Skeletal muscle tissue (tissue), 4 donors: ENCODE data around the gene KBTBD8. TPM values are rescaled to one million over a fixed set of nuclear protein-coding genes. Genes with fewer than 3 reads are reported as not detected.
A peak's percentile ranks its signal among the peaks of the same experiment; 100 is the strongest.

ENCODE experiments used
- H3K27ac ChIP-seq: one replicate; pipeline ENCODE4 v1.7.0; 2013; ENCODE audit warnings: mild to moderate bottlenecking, low read depth, low read length, inconsistent platforms
- H3K27me3 ChIP-seq, 3 donors: one replicate each; pipeline ENCODE4 v1.7.0; 2013; ENCODE audit warnings: low read length in 3 of 3; ENCODE audit not compliant: control insufficient read depth in 3 of 3, insufficient read depth in 3 of 3
- H3K36me3 ChIP-seq, 3 donors: one replicate each; pipeline ENCODE4 v1.7.0; 2013; ENCODE audit warnings: low read length in 3 of 3; ENCODE audit not compliant: control insufficient read depth in 3 of 3, insufficient read depth in 3 of 3
- H3K4me1 ChIP-seq, 3 donors: one replicate each; pipeline ENCODE4 v1.7.0; 2013; ENCODE audit warnings: low read length in 3 of 3, mild to moderate bottlenecking in 3 of 3; ENCODE audit not compliant: control insufficient read depth in 3 of 3, insufficient read depth in 3 of 3
- H3K4me3 ChIP-seq, 3 donors: one replicate each; pipeline ENCODE4 v1.7.0; 2013; ENCODE audit warnings: low read length in 3 of 3
- H3K9ac ChIP-seq, 3 donors: one replicate each; pipeline ENCODE4 v1.7.0; 2013; ENCODE audit warnings: low read length in 3 of 3, mild to moderate bottlenecking in 3 of 3, moderate library complexity in 2 of 3, low read depth in 1 of 3
- H3K9me3 ChIP-seq, 3 donors: one replicate each; pipeline ENCODE4 v1.7.0; 2013; ENCODE audit warnings: low read length in 3 of 3; ENCODE audit not compliant: control insufficient read depth in 3 of 3
- total RNA-seq: library from RNA; depleted of rRNA; stranded (reverse); fragments of >200 nt; gene quantifications from one replicate; pipeline ENCODE4 v1.2.3, GENCODE V29; 2014
- donor health status: Osteomylitis.

KBTBD8 gene
- total RNA-seq, 1 donor from 2014 or later: 3.1 TPM

DNA sequence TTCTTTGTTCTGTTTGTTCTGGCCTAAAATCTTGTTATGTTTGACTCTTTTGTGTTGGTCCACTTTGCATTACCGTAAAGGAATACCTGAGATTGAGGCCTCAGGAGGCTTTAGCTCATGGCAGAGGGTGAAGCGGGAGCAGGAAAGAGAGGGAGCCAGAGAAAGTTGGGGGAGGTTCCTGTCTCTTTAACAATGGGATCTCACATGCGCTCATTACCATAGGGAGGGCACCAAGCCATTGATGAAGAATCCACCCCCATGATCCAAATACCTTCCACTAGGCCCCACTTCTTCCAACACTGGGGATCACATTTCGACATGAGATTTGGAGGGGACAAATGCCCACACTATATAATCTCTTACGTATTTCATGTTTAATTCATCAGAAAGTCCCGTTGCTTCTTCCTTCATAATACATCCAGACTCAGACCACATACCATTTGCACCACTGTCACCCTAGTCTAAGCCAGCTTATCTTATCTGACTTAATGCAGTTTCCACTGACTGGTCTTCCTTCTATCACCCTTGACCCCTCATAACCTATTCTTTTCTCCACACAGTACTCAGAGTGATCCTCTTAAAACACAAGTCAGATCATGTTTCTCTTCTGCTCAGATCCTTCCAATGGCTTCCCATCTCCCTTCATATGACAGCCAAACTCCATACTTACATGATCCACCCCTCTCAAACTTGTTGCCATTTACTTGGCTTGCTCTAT, 13.5 kb downstream of the KBTBD8 start:
- H3K4me3 ChIP-seq: no peak overlapping the region
- no peaks in the 10 kb centered on the region for H3K9me3 ChIP-seq
- H3K9ac ChIP-seq: no peak overlapping the region
- H3K4me1 ChIP-seq: no peaks in the 10 kb centered on the region
- no peaks in the 10 kb centered on the region for H3K36me3 ChIP-seq
- H3K27me3 ChIP-seq: no peaks in the 10 kb centered on the region
- H3K27ac ChIP-seq: no peak overlapping the region

DNA sequence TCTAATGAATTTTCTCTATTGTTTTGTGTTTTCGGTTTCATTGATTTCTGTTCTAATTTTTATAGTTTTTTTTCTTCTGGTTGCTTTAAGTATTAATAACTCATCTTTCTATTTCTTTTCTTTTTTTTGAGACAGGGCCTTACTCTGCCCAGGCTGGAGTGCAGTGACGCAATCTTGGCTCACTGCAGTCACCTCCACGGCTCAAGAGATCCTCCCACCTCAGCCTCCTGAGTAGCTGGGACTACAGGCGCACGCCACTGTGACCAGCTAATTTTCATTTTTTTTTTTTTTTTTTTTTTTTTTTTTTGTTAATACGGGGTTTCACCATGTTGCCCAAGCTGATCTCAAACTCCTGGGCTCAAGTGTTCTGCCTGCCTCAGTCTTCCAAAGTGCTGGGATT, 14.5 kb downstream of the KBTBD8 start:
- Histone ChIP-seq H3K36me3 (no peaks in the 10 kb centered on the region), H3K9me3 (no peaks in the 10 kb centered on the region), H3K4me3 (no peak overlapping the region), H3K27me3 (no peaks in the 10 kb centered on the region), H3K4me1 (no peaks in the 10 kb centered on the region), H3K9ac (no peak overlapping the region), H3K27ac (no peak overlapping the region)

DNA sequence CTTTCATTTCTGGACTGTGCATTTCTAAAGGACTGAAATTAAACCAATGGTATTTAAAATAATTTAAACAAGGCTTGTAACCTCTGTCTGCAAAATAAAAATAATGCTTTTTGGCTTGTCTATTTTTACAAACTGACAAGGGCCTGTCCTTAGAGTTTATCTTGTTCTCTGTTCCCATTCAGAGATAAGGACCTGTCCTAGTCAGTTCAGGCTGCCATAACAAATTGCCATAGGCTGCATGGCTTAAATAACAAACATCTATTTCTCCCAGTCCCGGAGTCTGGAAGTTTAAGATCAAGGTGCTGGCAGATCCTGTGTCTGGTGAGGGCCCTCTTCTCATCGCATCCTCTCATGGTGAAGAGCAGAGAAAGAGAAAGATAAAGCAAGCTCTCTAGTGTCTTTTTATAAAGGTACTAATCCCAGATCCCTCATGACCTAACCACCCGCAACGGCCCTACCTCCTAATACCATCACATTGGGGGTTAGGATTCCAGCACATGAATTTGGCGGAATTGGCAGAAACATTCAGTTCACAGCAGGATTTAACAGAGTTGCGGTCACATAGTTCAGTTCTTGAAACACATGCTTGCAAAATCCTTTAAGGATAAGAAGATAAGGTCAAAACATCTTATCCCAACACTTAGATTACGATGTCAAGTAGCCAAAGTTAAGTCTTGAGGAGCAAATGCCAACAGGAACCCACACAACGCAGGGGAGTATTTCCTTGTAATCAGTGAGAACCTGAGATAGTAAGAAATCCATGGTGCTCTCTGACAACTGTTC, 17.8 kb downstream of the KBTBD8 start:
- no peak overlapping the region for H3K9ac ChIP-seq
- no peak overlapping the region for H3K4me3 ChIP-seq
- H3K36me3 ChIP-seq: no peaks in the 10 kb centered on the region
- H3K27me3 ChIP-seq: peaks cover 4 to 5% (median 5%) of the 10 kb centered on the region in 3 donors
- no peaks in the 10 kb centered on the region for H3K9me3 ChIP-seq
- H3K27ac ChIP-seq: no peak overlapping the region
- no peaks in the 10 kb centered on the region for H3K4me1 ChIP-seq

DNA sequence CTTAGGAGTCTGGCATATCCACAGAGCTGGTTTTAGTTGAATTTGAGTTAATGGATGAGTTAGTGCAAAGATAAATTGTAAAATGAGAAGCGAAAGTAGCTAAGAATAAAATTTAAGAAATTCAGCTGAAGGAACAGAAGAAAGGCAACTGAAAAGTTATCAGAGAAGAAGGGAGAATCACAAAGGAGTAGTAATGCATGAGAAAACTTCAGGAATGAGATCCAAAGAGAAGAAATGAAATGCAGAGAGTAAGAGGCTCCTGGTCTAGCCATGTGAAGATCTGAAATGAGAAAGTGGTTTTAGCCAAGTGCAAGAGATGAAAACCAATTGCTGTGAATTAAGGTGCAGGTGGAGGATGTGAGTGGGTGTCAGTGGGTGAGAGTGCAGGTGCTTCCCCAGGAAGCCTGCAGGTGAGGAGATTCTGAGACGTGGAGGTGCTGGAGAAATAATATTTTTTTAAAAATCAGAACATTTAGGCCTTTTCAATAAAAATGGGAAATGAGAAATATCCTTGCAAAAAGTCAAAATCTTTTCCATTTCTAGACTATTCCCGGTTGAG, 18.5 kb downstream of the KBTBD8 start:
- no peak overlapping the region for H3K9ac ChIP-seq

DNA sequence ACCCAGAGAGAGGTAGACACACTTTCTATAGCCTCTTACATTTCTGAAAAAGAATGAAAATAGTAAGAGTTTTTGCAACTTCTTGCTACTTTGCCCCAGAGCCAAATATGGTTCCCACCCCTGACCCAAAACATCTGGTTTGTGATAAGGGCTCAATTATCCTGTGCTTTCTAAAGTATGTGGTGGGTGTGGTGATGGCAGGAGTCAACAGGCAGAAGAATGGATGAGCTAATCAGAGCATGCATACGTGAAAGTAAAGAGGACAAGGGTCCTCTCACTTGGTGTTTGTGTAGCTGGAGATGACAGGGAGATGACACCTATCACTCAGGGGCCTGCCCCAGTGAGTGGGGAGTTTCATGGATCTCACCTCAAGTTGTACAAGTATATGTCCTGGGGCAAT, 19.1 kb downstream of the KBTBD8 start:
- H3K9me3 ChIP-seq: no peaks in the 10 kb centered on the region
- no peak overlapping the region for H3K9ac ChIP-seq
- H3K4me3 ChIP-seq: no peak overlapping the region
- H3K27me3 ChIP-seq: peaks cover 4 to 5% (median 5%) of the 10 kb centered on the region in 3 donors
- H3K36me3 ChIP-seq: no peaks in the 10 kb centered on the region
- H3K4me1 ChIP-seq: no peaks in the 10 kb centered on the region
- no peak overlapping the region for H3K27ac ChIP-seq

More for the DNA sequence above, 18.5 kb downstream of the KBTBD8 start:
- no peaks in the 10 kb centered on the region for H3K4me1 ChIP-seq
- H3K27me3 ChIP-seq: peaks cover 4 to 5% (median 5%) of the 10 kb centered on the region in 3 donors
- H3K36me3 ChIP-seq: no peaks in the 10 kb centered on the region
- H3K9me3 ChIP-seq: no peaks in the 10 kb centered on the region
- no peak overlapping the region for H3K27ac ChIP-seq
- H3K4me3 ChIP-seq: no peak overlapping the region

DNA sequence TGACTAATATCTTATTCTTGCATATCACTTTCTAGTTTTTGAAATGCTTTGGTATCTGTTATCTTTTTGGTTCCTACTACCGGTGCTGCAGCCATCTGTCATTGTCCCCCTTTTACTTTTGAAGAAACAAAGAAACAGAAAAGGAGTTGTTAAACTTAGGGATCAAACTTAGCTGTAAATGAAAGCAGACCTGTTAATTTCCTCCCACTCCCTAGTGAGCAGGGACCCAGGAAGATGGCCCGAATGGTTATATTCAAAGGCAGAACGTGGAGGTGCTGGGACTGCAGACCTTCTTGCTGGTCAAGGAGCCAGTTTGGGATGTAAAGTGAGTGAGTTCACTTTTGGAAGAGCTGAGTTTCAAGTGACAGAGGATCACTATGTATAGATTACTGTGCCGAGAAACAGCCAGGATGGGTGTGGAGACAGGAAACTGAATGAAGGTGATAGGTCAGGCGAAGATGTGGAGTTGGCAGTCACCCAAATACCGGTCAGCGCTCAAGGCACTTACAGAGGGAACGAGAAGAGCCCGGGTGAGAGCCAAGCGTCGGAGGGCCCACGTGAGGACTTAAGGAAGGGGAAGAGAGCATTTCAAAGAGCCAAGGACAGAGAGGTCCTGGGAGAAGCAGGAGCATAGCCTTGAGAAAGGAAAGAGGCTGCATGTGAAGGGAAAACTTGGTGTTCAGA, 20.1 kb downstream of the KBTBD8 start:
- Histone ChIP-seq H3K36me3 (no peaks in the 10 kb centered on the region), H3K9me3 (no peaks in the 10 kb centered on the region), H3K4me1 (no peaks in the 10 kb centered on the region), H3K9ac (no peak overlapping the region), H3K4me3 (no peak overlapping the region), H3K27ac (no peak overlapping the region), H3K27me3 (peaks cover 4 to 5% (median 5%) of the 10 kb centered on the region in 3 donors)

DNA sequence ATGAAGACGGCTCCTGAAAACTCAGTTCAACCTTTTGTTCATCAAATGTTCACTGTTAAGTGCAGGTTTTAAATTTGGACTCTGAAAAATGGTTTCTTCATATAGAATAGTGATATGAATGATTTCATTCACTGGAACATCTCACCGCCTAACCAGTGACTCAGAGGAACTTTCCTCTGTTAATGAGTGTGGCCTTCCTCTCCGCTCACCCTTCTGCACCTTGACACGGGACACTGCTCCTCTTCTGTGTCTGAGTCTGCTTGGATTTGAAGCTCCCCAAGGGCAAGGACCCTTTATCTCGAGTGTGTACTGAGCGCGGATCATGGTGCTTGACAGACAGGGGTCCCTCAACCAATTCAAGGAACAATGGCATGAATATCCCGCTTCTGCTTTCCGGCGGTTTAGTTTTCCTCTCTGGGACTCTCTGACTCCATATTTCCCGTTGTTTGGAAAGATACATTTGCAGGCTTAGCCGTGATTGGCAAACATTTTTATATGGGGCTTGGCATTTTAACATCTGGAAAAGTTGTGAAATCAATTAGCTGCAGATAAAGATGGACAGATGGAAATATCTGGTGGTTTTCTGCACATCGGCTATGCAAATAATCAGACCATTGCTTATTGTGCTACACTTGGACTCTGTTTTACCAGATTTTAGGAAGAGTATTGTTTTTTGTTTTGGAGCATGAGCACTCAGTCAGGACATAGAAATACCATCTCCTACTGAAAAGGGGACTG, 20.9 kb downstream of the KBTBD8 start:
- H3K27ac ChIP-seq: no peak overlapping the region
- H3K4me3 ChIP-seq: no peak overlapping the region
- no peaks in the 10 kb centered on the region for H3K36me3 ChIP-seq
- H3K27me3 ChIP-seq: peaks cover 4 to 5% (median 5%) of the 10 kb centered on the region in 3 donors
- H3K9ac ChIP-seq: peak overlapping the region in 1 of 3 donors; percentile 19
- H3K9me3 ChIP-seq: no peaks in the 10 kb centered on the region
- no peaks in the 10 kb centered on the region for H3K4me1 ChIP-seq

DNA sequence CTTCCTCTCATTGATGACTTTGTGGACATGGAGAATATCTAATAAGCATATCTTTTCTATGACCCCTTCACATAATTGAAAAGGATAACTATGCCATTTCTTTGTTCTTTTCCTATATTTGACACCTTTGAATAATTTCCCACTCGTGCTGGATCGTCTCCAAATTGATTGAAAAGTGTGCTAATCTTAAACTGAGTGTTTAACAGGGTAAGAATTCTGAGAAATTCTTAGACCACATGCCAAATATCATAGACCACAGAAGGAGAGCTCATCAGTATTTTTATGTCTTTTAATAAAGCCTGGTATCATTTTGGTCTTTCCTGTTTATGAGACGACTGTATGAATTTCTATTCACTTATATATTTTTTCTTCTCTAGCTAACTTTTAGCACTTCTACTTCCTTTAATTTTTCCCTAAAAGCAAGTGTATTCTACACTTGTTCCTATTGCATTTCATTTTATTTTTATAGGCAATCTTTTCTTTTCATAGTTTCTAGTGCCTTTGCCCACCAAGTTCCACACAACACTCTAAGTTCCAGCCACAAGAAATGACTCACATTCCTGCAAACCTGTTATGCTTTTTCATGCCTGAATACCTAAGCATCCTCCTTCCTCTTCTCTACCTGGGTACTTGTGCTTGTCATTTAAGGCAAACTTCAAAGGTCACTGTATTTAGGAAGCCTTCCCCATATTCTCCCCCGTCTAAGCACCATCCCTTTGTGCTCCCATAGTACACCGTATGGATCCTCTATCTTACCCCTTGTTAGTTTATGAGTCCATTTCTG, 30.1 kb downstream of the KBTBD8 start:
- Histone ChIP-seq H3K4me1 (no peaks in the 10 kb centered on the region), H3K4me3 (no peak overlapping the region), H3K36me3 (no peaks in the 10 kb centered on the region), H3K27ac (no peak overlapping the region), H3K9me3 (no peaks in the 10 kb centered on the region), H3K9ac (no peak overlapping the region), H3K27me3 (no peaks in the 10 kb centered on the region)
